HG02571 (cell line): ENCODE results near the gene LGR4.
"Not testable (repeated sequence)": the region's sequence is repeated elsewhere in the genome, so short reads cannot be mapped to it uniquely, and the experiment has no call there.

Experiments used
- ATAC-seq: cut with Tn5 transposase; IDR thresholded peaks from one replicate; pipeline ENCODE4 v1.9.1; 2021; ENCODE audit warnings: mild to moderate bottlenecking, moderate library complexity; ENCODE audit not compliant: unreplicated experiment

The LGR4 gene, protein sequence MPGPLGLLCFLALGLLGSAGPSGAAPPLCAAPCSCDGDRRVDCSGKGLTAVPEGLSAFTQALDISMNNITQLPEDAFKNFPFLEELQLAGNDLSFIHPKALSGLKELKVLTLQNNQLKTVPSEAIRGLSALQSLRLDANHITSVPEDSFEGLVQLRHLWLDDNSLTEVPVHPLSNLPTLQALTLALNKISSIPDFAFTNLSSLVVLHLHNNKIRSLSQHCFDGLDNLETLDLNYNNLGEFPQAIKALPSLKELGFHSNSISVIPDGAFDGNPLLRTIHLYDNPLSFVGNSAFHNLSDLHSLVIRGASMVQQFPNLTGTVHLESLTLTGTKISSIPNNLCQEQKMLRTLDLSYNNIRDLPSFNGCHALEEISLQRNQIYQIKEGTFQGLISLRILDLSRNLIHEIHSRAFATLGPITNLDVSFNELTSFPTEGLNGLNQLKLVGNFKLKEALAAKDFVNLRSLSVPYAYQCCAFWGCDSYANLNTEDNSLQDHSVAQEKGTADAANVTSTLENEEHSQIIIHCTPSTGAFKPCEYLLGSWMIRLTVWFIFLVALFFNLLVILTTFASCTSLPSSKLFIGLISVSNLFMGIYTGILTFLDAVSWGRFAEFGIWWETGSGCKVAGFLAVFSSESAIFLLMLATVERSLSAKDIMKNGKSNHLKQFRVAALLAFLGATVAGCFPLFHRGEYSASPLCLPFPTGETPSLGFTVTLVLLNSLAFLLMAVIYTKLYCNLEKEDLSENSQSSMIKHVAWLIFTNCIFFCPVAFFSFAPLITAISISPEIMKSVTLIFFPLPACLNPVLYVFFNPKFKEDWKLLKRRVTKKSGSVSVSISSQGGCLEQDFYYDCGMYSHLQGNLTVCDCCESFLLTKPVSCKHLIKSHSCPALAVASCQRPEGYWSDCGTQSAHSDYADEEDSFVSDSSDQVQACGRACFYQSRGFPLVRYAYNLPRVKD

DNA sequence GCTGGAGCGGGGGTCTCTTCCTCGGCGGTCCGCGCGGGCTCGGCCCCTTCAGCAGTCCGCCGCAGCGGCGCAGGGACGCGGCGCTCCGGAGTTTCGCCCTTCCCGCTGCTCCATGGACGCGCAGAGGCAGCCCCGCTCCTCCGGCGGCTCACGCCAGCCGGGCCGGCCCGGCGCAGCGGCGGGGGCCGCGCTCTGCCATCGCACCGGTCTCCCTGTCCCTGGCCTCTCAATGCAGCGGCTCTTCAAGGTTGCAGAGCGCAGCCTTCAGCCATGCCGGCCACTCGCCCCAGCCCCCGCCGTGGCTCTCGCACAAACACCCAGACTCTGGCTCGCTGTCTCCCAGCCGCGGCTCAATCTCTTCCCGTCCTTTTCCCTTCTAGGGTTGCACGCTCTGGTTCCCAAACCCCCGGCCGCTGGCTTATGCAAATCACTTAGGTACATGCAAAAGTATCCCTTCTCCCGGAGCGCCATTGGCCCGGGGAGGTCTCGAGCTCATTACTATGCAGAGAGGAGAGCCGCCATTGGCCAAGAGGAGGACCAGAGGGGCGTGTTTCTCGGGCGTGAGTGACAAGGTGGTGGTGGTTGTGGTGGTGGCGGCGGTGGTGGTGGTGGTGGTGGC is at the start of gene LGR4:
Gene LGR4, minus strand, starts transcription at position 393 of the 619 bp plus-strand sequence. CDS start 488 bp downstream, outside the sequence.
- peak; percentile 82 for ATAC-seq

- no peak for ATAC-seq
Measured at GRCh38 chr11:27520226-27520625, 47.6 kb upstream of the LGR4 start.

- no peak for ATAC-seq
Measured at GRCh38 chr11:27518518-27518917, 45.9 kb upstream of the LGR4 start.

- ATAC-seq: not testable (repeated sequence)
Measured at GRCh38 chr11:27517490-27517889, 44.9 kb upstream of the LGR4 start.

- ATAC-seq: no peak
Measured at GRCh38 chr11:27514558-27514957, 42.0 kb upstream of the LGR4 start.

DNA sequence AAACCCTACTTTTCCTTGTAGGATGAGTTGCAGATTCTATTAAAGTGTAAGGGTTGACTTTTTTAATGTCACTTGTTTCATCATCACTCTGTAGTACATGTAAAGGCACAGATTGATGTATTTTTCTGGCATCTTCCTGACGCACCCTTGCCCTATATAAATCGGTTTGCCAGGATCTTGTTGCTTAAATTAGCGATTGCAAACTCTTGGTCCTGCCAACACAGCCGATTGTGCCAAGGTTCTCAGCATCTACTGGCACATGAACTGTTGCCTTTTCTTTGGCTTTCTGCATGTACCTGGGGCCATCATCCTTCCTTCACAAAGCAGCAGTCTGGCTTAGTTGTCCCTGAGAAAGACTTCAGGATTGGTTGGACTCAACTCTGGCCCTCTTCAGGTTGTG is 41.5 kb upstream of the LGR4 start:
- no peak for ATAC-seq

DNA sequence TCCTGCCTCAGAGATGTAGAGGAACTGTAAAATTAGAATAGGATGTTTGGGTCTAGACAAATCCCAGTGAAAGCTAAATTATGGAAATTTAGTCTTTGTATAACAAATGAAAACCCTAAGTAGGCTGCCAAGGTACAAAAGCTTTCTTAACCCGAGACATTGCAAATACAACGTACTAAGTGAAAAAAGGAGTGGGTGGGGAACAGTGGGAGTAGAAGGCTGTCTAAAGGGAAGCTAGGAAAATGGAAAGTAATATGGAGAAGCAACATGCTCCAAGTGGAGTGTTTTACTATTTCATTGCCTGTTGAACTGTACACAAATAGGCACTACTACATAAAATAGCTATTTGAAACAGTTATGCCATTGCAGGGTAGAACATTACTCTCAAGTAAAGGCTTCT is 40.8 kb upstream of the LGR4 start:
- ATAC-seq: no peak

GRCh38 chr11:27512238-27512637 is 39.6 kb upstream of the LGR4 start:
- no peak for ATAC-seq

DNA sequence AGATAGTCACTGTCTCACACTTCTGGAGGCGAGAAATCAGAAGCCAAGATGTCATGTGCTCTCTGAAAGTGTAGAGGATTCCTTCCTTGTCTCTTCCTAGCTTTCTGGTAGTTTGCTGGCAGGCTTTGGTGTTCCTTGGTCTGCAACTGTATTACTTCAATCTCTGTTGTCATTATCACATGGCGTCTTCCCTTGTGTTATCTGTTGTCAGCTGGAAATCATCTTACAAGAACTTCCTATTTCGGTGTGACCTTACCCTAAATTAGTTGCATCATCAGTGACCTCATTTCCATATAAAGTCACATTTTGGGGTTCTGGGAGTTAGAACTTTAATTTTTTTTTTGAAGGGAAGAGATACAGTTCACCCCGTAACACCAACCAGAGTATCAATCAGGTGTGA is 37.3 kb upstream of the LGR4 start:
- ATAC-seq: no peak

DNA sequence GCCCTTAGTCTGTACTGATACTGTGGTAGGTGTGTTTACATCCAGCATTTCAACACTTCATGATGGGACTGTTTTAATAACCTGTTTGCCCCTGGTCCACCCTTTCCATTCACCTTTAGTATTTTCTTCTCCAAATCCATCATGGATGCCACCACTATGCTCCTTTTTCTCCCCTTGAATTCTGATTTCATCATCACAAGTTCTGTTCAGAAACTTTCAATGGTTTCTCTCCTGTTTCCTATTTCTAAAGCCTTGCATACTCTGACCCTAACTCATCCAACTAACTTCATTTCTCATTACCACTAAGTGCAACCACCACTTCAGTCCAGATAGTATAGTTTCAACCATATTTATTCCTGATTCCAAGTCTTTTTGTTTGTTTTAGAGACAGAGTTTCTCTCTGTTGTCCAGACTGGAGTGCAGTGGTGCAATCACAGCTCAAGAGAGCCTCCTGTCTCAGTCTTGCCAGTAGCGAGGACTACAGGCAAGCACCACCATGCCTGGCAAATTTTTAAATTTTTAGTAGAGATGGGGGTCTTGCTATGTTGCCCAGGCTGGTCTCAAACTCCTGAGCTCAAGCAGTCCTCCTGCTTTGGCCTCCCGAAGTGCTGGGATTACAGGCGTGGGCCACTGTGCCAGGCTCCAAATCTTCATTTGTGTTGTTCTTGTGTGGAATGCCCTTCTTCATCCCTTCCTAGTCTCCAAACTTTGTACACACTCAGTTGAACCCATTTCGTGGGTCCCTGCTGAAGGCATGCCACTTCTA is 35.1 kb upstream of the LGR4 start:
- ATAC-seq: no peak

DNA sequence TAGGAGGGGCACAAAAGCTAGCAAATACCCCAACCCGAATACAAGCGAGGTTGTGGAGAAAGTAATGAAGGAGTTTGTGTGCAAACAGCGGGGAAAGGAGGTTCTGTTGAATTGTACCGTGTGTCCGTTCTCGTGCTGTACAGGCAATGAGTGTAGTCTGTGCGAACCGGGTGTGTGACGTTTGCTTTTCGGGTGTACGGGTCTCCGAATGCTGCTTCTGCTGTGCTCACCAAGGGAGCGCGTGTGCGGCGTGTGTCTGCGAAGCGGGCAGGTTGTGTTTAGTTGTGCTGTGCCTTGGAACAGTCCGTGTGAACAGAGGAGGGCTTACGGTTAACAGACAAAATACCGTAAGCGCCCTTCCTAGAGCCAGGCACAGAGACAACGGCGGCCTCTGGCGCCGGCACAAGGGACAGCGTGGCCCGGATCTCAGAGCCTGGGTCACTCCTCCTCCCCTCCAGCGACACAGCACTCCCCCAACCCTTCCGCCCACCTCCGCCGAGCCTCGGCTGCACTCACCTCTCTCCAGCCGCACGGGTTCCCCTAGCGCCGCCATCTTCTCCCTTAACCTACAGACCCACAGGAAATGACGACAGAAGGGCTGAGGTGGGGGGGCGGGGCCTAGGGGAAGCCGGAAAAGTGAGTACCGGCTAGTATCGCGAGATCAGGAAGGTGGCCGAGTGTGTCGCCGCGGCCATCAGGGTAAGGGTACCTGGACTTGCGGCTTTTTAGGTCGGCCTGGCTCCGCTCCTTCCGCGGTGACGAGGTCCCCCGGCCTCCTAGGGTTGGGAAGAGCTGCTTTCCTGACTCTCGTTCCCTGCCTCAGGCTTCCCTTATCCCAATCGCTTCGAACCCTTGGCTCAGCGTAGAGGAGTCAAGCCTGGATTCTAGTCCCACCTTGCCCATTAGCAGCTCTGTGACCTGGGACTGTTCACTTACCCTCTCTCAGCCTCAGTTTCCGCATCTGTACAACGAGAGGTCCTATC is 33.9 kb upstream of the LGR4 start, which contains the start of gene LIN7C:
Gene LIN7C, minus strand, starts transcription at position 570 of the 983 bp plus-strand sequence. Its CDS starts 17 bp downstream, at position 553.
- peak; percentile 96 for ATAC-seq

DNA sequence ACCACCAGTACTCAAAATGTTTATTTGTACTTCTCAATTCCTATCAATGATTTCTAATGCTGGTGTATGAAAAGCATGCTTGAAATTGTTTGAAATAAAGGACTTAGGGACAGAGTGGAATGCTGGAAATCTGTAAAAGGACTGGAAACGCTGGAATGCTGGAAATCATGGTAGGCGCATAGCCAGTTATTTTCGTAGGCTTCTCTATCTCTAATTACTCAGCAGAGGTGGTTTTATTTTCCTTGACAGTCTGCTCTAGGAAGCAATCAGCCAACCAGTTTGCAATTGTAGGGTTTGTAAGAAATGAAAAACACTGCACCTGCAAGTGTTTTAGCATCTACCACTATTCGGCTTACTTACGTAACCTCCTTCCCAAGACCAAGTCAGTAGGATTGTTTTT is 33.2 kb upstream of the LGR4 start:
- peak; percentile 2 for ATAC-seq

GRCh38 chr11:27504205-27504604 is 31.6 kb upstream of the LGR4 start:
- ATAC-seq: no peak

DNA sequence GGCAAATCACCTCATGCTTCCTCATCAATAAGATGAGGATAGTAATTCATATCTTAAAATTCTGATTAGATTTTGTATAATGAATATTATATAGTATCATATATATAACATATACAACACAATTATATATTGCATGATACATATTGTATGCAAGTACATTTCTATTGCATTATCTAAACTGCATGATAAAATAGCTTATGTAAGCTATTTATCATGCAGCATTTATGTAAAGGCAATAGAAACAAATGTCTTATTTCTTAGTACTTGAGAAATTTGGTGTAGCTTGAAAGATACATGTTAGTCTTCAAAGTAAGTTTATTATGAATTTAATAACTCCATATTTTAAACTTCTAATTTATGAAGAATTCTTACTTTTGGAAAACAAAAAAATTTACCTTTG is 28.5 kb upstream of the LGR4 start:
- no peak for ATAC-seq

DNA sequence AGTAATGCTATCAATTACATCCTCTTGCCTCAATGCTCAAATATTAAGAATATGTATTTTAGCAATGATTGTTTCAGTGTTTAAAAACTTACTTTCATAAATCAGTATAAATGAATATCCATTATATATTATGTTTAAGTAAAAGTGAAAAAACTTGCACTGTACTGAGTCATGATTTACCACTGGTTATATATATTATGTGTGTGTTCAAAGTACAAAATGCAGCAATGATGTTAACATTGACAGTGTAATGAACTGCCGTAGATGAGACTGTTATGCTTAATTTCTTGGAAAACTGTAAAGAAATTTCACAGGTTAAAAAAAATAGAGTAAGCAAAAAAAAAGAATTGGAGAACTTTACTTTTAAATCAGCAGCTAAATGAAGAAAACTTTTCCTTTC is 25.3 kb upstream of the LGR4 start:
- no peak for ATAC-seq

DNA sequence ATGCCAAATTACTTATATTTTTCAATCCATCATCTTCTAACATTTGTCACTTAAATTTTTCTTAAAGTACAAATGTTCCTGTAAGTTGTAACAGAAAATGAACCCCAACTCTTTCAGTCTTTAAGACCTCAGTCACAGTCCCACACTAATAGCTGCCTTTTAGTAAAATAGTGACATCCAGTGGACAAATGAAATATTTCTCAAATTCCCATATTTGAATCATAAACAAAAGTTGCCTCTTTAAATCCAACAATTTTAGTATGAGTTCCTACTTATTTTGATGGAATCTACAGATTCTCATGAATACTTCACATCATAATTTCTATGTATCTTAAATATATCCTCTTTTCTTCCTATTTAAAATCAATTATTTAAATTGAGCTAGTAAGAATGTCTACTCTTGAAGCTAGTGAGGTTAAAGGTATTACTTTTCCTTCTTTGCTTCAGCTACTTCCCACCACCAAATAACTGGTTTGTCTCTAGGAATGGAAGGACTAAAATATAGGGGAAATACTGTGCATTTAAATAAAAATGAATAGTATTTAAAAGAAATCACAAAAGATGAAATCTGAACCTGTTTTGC is 24.8 kb upstream of the LGR4 start:
- ATAC-seq: peak; percentile 59

DNA sequence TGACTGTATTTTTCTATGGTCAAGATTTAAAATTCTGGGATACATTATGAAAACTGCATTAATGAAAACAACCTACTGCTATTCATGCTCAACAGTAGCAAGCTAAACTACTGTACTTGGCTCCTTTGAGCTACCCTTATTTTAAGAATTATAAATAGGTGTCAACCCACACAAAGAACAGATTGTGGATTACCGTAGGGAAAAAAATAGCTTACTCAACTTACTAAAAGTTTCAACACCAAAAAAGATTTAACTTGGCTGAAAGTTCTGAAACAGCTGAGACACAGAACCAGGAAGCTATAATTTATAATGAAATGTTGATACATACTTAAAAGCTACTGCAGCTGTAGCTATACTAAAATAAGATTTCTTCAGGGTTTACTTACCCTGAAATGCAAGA is 23.9 kb upstream of the LGR4 start:
- ATAC-seq: no peak

GRCh38 chr11:27495710-27496300 is 23.2 kb upstream of the LGR4 start:
- ATAC-seq: no peak

DNA sequence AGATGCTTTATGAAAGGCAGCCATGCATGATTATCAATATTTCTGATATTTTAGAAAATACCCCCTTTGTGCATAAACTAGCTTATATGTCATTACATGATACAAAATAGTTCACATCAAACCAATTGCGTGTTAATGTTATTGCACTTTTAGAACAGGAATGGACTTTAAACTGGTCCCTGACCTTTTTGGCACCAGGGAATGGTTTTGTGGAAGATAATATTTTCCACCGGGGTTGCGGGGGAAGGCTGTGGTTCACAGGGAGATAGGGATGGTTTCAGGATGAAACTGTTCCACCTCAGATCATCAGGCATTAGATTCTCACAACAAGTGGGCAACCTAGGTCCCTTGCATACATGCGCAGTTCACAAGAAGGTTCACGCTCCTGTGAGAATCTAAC is 16.5 kb upstream of the LGR4 start:
- ATAC-seq: no peak
